ENCODE measurements around the gene MCM10.

DNA sequence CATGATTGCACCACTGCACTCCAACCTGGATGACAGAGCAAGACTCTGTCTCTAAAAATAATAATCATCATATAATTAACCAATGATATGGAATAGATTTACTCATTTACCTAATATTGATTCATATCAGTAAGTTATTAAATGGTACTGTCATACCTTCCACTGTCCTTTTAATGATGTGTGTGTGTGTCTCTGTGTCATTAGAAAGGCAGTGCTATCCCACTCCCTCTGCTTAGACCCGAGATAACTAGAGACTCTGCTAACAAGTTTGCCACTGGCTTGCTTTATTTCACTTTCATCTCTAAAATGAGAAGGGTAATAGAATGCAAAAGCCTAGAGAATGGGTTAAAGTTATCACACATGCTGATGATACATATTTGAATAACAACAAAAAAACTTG lies 21.1 kb downstream of the MCM10 start:
- no peak for TF ChIP-seq CTCF (IDR thresholded peaks at IDR 0.05; ENCODE audit: poor library complexity)
- TF ChIP-seq EZH2 (IDR thresholded peaks at IDR 0.05; ENCODE audit: borderline replicate concordance), result no peak
